Measurements from ENCODE around the gene KIF25.

- TF ChIP-seq POLR2A (IDR thresholded peaks at IDR 0.05) (no peak), CTCF (IDR thresholded peaks at IDR 0.05 in 4 of 5, conservative IDR thresholded peaks at IDR 0.05 in 1 of 5) (no peak)
These were observed 43.3 kb upstream of the KIF25 start for GRCh38 chr6:167954151-167954550.

All from gastrocnemius medialis (tissue), 4 donors.